NCI-H2227 (cell line): ENCODE results near the gene ABL1.
"Not testable (repeated sequence)": the region's sequence is repeated elsewhere in the genome, so short reads cannot be mapped to it uniquely, and the experiment has no call there.

Experiments used
- DNase-seq: peaks from one replicate; lab custom pipeline; 2025; ENCODE audit not compliant: unreplicated experiment; lab: John Stamatoyannopoulos, UW

The ABL1 gene

DNA sequence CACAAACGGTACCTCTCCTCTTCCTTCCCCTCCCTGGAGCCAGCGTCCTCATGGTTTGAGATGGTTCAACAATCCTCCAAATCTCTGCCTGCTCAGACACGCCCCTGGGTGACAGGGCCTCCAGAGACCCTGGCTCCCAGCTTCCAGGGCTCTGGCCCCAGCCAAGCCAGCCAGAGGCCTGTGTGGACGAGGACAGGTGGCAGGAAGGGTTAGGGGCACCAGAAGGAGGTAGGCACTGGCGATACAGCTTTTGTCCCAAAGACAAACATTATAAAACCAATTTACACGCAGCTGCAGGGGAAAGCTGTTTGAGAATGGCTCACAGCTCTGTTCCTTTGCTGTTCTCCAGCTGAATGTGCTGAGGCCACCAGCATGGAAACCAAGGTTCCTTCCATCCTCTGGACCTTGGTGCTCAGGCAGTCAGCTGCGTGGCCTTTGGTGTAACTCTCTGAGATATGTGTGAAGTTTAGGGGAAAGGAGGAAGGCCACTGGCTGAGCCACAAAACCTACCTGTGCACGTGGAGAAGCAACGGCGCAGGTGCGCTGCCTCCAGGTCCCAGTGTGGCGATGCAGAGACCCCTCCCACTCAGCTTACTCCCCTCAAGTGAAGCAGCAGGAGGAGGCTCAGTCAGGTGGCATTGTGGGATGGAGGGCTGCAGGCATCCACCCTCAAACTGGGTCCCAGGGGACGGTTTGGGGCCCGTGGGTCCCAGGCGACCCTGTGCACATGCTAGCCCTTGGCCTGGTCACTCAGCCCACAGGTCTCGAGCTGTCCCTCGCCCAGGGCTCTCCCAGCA, 65.8 kb downstream of the ABL1 start:
- no peak for DNase-seq

DNA sequence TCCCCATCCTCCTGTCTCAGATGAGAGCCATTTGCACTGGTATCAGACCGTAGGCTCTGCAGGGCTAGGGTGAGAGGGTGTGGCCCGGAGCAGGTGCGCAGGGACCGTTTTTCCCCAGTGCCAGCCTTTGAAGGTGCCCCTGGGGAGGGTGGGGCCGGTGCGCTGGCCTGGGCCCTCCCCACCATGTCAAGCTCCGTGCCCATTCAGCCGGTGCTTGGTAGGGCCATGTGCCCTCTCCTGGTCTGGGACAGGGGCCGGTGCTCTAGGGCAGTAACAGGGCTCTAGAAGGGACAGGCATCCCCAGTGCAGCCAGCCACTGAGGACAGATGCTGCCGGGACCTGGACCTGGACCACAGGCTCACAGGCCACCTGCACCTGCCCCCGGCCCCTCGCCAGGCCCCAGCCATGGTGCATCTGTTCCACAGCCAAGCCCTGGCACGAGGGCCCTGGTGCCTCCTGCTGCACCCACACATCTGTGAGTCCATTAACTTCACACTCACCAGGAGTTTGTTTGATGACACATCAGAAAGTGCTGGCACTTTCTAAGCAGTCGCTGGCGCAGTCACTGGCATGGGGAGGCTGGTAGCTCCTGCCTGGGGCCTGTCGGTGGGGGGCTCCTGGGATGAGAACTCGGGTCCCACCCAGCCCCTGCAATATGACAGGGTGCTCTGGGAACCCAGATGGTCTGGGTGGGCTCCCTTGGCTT, 66.6 kb downstream of the ABL1 start:
- no peak for DNase-seq

DNA sequence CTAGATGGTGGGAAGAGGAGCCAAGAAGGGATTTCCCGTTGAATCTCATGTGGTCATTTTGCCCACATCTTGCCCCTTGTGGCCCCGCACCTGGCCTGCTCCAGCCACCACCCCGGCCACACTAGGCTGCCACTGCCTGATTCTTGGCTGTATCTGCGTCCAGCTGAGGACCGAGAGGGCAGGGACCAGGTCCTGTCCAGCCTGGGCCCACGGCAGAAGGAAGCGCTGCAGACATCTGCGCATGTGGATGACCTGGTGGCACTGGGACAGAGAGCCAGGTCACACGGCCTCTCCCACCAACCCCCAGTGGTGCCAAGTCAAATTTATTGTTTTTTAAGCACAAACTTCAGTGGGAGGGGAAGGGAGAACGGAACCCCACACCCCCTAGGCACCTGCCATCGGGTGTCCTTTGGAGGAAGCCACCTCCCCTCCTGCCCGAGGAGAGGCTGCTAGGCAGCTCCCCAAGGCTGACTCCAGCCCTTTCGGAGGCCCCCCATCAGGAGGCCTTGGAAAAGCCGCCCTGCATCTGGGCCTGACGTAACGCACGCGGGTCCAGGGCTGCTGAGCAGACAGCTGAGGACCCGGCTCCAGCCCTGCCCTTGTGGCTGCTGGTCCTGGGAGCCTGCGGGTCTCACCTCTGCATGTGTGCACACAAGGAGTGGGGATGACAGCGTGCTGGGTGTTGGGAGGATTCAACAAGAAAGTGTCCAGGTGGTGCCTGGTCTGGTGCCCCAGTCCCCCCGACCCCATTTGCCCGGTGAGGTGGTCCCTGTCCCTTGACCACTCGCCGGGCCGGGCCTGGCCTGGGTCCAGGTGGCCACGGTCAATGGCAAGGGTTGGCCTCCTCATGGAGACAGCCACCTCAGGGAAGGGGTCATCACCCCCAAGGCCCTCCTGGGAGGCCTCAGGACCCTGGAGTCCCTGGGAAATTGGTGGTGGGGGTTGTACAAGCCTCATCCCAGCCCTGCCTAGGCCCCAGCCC, 67.4 kb downstream of the ABL1 start:
- no peak for DNase-seq

DNA sequence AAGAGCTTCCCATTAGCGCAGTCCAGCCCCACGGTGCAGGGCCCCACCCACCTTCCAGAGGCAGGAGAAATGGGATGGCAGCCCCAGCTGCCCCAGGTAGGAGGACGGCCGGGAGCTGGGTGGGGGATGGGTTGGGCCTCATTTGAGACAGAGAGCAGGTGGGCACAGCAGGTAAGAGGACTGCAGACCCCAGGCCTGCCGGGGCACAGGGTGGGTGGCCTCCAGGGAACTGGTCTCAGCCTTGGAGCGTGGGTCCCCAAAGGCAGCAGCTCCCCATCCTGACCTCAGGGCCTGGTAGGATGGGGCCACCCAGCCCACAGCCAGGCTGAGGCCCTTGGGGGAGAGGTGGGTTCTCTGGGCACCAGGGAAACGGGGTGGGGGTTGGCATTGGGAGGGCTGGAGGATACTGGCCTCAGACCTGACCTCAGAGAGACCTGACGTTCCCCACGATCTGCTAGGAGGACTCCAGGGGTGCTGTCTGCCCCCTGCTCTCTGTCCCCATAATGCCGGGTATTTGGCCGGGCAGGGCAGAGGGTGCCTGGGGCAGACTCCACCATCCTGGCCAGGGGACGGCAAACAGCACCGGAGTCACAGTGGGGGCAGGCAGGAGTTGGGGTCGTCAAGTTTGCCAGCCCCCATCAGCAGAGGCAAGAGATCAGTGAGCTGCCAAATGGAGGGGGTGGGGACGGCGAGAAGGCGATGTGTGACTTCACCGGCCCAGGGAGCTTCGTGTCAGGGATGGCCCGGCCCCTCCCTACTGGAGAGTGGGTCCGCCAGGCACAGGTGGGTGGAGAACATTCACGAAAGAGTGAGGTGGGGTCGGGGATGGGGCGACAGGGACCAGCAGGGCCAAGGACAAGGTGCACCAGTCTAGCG, 68.4 kb downstream of the ABL1 start:
- no peak for DNase-seq

DNA sequence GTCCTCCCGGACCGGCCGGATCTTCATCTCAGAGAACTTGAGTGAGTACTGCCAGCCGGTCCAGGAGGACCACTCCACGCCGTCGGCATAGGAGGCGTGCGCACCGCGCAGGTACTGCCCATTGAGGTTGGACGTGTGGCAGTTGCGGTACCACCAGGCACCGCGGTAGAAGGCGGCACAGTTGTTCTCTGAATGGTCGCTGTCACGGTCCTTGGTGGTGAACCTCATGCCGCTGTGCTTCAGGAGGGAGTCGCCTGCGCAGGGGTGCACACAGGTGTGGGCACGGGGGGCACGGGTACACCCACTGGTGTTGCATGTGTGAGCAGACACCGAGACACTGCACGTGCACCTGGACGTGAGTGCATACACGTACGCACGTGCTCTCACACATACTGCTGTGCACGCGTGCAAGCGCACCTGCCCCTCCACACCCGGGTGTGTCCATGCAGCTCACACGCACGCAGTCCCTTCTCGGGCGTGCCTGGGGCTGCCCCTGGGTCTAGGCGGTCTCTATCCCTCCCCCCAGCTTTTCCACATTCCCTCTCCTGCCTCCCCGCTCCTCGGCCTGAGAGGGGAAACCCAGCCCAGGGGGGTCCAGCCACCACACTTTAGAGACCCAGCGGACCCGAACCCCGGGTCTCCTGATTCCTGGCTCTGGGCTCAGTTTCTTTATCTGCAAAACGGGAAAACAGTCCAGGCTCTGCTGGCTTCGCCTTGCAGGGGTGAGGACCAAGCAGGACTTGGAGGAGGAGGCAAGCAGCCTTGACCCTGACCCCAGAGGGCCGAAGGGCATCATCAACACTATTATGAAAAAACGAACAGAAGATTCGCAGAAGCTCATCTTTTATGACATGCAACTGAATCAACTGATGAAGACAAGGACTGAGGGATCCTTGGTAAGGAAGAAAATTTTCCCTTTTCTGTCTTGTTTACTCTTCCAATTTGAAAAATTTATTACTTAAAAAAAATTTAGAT, 69.3 kb downstream of the ABL1 start:
- DNase-seq, result no peak

DNA sequence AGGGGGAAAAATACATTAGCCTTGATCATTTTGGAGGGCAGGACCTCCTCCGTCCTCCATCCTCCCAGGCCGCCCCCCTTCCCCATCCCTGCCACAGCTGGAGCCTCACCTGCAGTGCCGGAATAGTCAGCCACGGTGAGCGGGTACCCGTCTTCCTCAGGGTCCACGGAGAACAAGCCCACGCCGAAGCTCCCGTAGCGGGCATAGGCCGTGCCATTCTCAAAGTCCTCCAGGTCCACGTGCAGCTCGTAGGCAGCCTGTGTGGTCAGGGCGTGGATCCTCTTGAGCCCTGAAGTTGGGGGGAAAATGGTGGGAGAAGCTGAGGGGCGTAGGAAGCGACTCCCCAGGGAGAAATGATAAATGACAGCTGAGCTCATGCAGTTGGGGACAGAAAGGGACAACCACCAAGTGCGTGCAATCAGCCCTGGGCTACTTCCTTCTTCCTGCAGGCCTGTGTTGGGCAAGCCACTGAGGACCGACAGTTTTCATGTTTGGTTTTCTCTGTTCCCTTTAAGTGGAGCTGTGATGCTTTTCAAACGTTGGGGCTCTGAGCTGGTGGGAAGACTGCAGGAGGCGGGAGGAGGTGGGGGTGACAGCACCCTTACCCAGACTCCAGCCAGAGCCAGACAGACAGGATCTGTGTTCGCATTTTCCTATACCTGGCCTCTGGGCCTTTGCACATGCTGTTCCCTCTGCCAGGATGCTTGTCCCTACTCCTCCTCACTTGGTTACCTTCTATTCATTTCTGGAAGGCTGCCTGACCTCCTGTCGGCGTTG, 70.3 kb downstream of the ABL1 start:
- DNase-seq, result no peak

DNA sequence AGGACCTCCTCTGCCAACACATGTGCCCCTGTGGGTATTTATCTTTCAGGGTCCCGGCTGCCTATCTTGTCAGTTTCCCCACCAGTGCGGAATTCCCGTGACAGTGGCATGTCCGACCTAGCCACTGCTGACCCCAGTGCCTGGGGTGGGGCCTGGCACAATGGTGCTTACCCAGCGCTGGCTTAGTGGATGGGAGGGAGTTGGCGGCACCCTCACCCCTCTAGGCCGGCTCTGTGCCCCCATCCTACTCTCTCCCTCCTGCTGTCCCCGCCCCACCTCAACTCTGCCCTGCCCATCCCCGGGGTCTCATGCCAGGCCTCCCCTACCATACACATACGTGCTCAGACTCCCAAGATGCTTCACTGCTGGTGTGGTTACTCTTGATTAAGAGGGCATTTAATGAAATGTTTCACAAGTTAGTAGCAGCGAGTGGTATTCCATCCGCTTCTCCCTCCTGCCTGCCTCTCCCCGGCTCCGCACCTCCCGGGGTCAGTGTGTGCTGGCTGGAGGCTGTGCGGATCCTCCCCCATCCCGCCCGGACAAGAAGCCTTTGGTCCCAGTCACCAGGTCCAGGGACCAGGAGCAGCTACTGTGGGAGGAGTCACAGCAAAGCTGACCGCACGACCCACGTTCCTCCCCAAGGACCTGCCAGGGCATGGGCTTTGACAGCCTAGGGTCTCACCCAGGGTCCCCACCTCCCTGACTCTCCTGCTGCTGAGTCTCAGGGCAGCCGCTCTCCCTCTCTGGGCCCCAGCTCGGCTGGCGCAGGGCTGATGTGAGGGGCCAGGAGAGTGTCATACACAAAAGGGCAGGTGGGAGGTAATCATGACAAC, 71.1 kb downstream of the ABL1 start:
- no peak for DNase-seq

DNA sequence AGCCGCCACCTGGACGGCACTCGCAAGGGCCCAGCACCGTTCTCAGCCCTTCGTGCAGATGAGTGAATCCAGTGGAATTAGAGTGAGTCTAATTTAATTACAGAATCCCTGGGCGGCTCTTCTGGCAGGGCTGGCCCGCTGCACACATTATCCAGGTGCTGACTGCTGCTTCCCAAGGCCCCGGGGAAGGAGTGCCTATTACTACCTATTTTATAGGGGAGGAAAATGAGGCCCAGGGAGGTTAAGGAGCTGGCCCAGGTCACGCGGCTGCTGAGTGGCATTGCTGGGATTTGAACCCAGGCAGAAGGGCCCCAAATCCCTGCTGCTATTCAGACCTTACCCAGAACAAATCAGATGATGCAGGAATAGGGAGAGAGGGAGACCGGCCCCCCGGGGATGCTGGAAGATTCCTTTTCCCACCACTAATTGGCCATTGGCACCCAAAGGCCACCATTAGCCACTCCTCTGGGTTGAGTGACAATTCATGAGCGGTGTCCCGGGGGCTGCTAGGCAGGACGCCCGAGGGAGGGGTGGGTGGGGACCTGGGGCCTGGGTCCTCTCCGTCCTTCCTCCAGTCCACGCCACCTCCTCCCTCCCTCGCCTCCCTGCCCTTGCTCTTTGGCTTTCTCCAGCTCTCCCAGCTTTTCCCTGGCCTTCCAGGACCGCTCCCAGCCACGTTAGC, 71.8 kb downstream of the ABL1 start:
- no peak for DNase-seq

DNA sequence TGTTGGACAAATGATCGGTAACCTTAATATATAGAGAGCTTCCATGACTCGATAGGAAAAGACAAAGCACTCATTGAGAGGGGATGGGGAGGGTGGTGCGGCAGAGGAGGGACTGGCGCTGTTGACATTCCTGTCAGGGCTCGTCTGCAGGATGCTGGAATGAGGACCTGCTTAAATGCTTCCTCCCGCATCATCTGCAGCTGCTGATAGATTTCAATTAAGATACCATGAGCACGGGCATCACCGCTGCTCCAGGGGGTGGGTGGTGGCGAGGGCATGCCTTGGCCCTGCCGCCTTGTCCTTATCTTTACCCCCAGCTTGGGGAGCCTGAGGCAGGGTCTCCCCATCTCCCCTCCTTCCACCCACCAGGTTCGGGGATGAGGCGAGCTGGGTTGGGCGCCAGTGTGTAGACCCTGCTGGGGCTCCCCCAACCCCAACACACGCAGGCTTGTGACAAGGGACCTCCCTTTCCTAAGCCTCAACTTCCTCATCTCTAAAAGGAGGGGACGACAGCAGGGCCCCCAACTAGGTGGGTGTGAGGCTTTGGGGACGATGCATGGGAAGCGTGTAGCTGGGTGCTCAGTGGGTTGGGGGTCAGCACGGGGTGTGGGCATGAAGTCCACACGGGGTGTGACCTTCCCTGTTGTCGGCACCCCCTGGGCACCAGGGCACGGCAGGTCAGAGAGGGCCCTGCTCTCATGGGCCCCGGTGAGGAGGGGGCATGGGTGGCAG, 73.3 kb downstream of the ABL1 start:
- no peak for DNase-seq

DNA sequence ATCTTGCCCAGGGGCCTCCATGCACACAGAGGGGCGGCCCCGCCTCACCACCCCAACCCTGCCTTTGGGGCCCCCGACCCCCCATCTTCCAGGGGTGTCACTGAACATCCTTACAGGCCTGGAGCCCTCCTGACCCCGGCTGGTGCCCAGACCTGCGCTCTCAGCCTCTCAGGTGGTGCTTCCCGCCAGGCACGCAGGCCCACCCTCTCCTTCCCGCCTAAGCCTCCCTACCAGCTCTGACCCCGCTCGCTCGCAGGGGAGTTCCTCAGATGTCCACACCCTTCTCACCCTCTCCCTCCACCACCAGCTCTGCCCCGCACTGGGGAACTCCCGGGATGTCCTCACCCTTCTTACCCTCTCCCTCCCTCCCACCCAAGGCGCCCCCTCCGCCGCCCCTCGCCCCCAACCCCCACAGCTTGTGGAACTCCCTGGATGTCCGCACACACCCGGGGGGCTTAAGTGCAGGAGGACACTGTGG, 73.9 kb downstream of the ABL1 start:
- DNase-seq, result no peak

DNA sequence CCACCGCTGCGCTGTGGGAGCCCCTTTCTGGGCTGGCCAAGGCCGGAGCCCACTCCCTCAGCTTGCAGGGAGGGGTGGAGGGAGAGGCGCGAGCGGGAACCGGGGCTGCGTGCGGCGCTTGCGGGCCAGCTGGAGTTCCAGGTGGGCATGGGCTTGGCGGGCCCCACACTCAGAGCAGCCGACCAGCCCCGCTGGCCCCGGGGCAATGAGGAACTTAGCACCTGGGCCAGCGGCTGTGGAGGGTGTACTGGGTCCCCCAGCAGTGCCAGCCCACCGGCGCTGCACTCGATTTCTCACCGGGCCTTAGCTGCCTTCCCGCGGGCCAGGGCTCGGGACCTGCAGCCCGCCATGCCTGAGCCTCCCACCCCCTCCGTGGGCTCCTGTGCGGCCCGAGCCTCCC, 75.0 kb downstream of the ABL1 start:
- DNase-seq, result not testable (repeated sequence)

DNA sequence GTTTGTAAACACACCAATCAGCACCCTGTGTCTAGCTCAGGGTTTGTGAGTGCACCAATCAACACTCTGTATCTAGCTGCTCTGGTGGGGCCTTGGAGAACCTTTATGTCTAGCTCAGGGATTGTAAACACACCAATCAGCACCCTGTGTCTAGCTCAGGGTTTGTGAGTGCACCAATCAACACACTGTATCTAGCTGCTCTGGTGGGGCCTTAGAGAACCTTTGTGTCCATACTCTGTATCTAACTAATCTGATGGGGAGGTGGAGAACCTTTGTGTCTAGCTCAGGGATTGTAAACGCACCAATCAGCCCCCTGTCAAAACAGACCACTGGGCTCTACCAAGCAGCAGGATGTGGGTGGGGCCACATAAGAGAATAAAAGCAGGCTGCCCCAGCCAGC, 75.6 kb downstream of the ABL1 start:
- DNase-seq, result not testable (repeated sequence)

DNA sequence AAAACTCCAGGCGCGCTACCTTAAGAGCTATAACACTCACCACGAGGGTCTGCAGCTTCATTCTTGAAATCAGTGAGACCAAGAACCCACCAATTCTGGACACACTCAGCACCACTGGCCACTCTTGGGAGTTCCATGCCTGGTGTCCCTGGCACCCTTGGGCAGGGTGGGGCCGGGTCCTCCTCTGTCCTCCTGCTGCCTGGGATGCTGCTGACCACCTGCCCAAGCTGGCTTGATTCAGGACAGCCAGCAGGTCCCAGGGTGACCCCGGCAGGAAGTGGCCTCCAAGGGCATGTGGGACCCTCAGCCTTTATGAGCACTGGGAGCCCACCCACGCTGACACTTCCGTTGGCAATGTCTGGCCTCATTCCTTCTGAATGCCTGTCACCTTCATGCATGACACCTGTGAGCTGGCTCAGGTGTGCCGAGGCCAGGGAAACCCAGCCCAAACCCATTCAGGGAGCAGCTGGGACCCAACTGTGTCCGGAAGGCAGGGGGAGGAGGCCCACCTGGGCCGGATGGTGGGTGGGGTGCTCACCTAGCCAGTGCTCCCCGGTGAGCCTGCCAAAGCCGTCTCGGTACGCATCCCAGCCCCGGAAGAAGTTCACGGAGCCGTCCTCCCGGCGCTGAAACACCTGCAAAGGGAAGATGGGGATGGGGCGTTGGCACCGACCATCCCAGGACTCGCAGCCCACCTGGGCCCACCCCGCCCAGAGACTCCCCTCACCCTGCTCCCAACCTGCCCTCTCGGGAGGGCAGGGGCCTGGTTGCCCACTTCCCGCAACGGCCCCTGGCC, 76.4 kb downstream of the ABL1 start:
- DNase-seq, result no peak

DNA sequence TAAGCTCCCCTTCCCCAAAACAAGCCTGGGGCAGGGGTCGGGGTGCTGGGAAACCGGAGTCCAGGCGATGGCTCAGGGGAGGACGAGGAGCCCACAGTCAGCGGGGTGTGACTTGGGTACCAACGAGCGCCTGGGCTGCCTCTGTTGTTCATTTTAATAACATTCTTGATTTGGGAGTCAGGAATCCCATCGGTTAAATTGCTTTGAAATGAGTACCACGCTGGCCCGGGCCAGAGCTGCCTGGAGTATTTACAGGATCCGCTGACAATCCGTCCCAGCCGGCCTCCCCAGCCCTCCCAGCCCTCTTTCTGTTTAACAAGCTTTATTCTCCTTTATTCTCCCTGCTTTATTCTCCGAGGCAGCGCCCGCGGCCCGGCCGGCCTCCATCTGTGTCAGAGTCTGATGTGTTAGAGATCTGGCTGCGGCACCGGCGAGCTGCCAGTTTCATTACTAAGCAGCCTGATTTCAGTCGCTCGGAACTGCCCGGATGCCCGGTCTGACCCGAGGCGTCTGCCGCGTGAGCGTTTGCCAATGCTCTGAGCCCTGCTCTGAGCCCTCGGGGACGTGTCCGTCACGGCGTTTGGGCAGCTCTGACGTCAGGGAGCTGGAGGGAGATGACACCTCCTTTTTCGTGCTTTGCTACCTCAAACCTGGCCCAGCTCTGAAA, 78.0 kb downstream of the ABL1 start:
- DNase-seq, result no peak
